Measurements from ENCODE around the gene TAS2R19.
"Not testable (repeated sequence)": the region's sequence is repeated elsewhere in the genome, so short reads cannot be mapped to it uniquely, and the experiment has no call there.

Gene TAS2R19, protein sequence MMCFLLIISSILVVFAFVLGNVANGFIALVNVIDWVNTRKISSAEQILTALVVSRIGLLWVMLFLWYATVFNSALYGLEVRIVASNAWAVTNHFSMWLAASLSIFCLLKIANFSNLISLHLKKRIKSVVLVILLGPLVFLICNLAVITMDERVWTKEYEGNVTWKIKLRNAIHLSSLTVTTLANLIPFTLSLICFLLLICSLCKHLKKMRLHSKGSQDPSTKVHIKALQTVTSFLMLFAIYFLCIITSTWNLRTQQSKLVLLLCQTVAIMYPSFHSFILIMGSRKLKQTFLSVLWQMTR
- 1.0 to 2.2 (median 1.4) reads per million in 3 experiments for total RNA-seq

GRCh38 chr12:11022520-11022919 lies at the start of gene TAS2R19:
Gene TAS2R19, minus strand, starts transcription at chr12:11022620. Its CDS starts 49 bp downstream, at chr12:11022571.
- DNase-seq, result no peak

DNA sequence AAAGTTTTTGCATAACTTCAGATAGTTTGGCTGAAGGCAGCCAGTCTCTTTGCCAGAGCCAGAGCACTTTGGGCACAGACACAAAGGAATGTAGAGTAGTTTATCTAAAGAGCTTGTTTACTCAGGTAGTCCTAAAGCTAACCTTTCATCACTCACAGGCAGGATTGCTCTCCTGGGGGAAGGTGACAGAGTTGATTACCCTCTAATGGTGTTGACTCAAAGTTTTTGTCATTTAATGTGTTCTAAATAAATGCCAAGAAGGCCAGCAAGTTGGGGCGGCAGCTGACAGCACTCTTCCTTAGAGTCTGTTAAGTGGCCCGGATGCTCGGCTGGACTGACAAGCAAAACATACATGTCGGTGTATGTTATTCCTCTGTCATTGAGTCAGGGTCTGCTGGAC lies 49.0 kb upstream of the TAS2R19 start:
- DNase-seq, result no peak

DNA sequence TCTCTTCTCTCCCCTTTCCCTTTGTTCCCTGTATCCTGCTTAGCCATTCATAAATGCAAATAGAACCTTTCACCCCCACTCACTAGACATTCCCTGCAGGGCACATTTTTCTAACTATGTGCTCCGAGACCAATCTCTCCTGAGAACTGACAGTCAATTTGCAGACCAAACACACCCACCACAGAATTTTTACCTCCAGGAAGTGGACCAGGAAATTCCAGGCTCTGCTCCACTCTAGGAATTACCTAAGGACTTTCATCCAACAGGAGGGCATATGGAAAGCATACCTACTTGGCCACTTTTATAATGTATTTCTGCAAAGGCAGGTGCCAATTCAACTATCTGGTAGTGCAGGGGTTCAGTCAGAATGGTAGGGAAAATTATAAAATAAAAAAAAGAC lies 48.6 kb upstream of the TAS2R19 start:
- DNase-seq, result no peak

DNA sequence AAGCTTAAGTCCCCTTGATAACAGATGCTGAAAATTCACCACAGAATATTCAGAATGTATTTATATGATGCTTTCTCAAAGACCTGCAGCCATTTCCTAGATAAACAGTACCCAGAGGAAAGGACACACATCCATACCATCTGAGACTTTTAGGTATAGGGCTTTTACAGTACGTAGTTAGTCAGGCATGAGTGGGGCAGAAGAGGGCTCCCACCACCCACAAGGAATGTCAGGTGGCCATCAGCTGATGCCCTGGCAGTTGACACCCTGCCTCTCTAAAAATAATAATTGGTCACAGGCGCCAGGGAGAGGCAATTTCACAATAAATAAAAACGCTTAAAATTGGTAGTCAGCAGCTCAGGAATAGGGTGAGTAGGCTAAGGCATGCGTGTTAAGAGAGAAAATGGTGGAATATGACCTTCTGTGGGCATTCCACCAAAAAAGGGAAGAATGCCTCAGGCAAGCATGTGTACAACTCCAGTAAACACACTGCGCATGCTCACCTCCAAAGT lies 47.5 kb upstream of the TAS2R19 start:
- no peak for DNase-seq

DNA sequence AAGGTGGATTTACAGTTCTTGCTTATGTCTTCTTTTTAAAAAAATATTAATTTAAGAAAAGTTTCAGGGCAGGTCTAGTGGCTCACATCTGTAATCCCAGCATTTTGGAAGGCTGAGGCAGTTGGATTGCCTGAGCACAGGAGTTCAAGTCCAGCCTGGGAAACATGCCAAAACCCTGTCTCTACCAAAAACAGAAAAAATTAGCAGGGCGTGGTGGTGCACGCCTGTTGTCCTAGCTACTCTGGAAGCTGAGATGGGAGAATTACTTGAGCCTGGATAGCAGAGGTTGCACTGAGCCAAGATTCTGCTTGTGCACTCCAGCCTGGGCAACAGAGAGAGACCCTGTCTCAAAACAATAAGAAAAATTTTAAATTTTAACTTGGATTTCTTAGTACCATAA lies 45.1 kb upstream of the TAS2R19 start:
- no peak for DNase-seq

DNA sequence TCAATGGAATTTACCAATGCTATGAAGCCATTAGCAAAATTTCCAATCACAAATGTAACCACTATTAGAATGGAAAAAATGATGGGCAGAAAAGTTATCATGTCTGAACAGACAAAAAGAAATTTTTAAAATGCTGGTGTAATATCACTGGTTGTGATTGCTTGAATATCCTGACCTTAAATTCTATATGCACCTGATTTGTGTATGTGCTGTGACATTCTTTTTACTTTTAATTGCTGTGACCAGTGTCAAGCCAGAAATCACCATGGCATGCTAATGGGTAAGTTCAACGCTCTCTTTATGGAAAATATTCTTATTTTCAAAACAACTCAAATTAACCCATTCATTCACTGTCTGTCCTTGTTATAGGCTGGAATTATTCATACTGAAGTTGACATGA lies 39.8 kb upstream of the TAS2R19 start, which contains the start of gene TAS2R46:
Gene TAS2R46, minus strand, starts transcription at position 101 of the 400 bp plus-strand sequence. Its CDS starts 0 bp downstream, at position 101.
- not testable (repeated sequence) for DNase-seq

DNA sequence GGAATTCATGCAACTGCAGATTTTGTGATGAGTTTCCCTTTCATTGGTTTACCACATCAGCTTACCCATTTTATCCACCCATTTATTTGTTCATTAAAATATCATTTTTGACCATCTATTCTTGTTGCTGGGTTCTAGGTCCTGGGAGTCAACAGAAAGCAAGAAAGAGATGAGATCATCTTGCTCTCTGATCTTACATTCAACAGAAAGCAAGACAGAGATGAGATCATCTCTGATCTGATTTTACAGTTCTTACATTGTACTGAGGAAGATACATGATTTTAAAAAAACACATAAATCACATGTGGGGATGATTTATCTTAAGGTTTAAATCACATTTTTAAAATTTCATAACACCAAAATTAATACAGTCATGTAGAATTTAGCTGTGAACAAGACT lies 37.4 kb upstream of the TAS2R19 start:
- DNase-seq, result no peak

- DNase-seq, result no peak
These were observed 36.6 kb upstream of the TAS2R19 start for GRCh38 chr12:11059041-11059440.

DNA sequence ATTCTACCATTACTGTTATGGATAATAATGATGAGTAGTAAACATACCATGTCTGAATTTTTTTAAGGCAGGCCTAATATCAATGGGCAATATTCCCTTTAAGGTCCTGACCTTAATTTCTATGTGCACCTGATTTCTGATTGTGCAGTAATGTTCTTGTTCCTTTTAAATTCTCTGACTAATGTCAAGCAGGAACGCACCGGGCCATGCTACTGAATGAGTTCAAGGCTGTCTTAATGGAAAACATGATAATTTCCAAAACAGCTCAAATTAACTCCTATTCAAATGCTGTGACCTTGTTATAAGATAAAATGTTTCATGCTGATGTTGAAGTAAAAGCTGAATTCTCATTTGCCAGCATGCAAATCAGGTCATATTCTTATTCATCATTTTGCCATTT lies 32.9 kb upstream of the TAS2R19 start:
- no peak for DNase-seq

DNA sequence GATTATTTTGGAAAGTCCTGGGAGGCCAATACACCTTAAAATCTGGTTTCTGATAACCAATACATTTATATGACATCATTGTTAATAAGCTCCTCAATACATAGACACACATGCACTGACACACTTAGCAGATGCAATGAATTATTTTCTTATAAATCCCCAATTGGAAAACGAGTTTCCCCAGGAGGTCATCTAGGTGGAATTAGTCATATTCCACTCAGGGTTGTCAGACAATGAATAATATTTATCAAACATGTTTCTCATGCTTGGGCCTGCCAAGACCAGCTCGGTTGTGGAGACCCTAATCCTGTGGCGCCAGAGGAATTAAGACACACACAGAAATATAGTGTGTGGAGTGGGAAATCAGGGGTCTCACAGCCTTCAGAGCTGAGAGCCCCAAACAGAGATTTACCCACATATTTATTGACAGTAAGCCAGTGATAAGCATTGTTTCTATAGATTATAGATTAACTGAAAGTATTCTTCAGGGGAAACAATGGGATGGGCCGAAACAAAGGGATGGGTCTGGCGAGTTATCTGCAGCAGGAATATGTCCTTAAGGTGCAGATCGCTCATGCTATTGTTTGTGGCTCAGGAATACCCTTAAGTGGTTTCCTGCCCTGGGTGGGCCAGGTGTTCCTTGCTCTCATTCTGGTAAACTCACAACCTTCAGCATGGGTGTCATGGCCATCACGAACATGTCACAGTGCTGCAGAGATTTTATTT lies 27.5 kb upstream of the TAS2R19 start:
- DNase-seq, result not testable (repeated sequence)

DNA sequence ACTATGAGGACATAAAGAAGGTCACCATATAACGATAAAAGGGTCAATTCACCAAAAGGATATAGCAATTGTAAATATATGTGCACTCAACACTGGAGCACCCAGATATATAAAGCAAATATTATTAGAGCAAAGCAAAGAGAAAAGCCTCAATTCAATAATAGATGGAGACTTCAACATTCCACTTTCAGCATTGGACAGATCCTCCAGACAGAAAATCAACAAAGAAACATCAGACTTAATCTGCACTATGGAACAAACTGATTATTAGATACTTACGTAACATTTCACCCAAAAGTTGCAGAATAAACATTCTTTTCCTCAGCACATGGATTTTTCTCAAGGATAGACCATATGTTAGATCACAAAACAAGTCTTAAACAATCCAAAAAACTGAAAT lies 18.9 kb upstream of the TAS2R19 start:
- DNase-seq, result not testable (repeated sequence)

DNA sequence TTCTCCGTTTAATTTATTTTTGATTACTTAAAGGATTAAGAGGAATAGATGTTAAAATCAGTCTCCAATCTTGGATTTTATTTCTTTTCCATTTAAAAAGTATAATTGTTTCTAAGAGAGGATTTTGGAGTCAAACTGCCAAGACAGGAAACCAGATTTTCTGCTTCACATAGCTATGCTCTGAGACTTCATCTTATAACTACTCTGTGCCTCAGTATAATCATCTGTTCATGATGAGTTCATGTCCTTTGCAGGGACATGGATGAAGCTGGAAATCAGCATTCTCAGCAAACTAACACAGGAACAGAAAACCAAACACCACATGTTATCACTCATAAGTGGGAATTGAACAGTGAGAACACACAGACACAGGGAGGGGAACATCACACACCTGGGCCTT lies 17.7 kb upstream of the TAS2R19 start:
- no peak for DNase-seq

DNA sequence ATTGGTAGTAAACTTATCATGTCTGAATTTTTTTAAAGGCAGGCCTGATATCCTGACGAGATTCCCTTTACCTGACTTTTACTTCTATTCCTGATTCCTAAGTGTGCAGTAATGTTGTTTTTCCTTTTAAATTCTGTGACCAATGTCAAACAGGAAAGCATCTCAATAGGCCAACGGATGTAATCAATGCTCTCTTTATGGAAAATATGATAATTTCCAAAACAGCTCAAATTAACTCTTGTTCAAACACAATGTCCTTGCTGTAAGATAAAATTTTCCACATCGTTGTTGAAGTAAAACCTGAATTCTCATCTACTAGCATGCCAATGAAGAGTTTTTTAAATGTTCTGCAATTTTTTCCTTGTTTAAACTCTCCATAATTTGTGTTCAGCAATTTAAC lies 16.8 kb upstream of the TAS2R19 start:
- no peak for DNase-seq

- DNase-seq, result not testable (repeated sequence)
These were observed 11.5 kb upstream of the TAS2R19 start for GRCh38 chr12:11033959-11034358.

- DNase-seq, result no peak
These were observed 8.9 kb upstream of the TAS2R19 start, which contains the start of gene TAS2R31 for GRCh38 chr12:11031307-11031706. Gene TAS2R31, minus strand, starts transcription at chr12:11031407. Its CDS starts 72 bp downstream, at chr12:11031335.

DNA sequence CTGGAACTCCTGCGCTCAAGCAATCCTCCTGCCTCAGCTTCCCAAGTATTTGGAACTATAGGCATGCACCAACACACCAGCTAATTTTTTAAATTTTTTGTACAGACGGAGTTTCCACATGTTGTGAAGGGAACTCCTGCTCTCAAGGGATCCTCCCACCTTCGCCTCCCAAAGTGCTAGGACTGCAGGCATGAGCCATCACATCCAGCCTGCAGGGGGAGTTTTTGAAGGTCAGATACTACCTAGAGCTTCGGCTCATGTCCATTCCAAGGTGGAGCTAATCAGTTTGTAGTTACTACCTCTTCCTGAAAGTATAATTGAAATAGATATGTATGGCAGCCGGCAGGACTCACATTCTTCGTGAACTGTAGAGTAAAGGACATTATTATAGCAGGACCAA lies 3.7 kb upstream of the TAS2R19 start:
- no peak for DNase-seq

- no peak for DNase-seq
These were observed 967 bp upstream of the TAS2R19 start for GRCh38 chr12:11023387-11023786.

DNA sequence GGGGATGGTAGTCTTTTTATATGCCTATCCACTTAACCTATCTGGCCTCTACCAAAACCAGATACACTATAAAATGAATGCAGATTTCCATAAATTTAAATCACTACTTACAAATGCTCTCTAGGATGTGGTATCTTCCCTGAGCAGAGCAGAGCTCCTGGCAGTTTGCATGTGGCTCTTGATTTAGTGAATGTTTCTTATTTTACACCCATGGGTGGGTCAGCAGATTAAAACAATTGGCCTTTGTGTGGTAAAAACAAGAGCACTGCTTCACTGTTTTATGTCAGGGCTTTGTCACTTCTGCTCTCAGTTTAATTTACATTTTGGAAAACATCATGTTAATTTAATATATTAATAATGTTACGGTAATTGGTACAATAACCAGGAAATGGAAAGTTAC lies 5.5 kb downstream of the TAS2R19 start:
- no peak for DNase-seq

GRCh38 chr12:11015775-11016430 lies 6.5 kb downstream of the TAS2R19 start:
- DNase-seq, result no peak

DNA sequence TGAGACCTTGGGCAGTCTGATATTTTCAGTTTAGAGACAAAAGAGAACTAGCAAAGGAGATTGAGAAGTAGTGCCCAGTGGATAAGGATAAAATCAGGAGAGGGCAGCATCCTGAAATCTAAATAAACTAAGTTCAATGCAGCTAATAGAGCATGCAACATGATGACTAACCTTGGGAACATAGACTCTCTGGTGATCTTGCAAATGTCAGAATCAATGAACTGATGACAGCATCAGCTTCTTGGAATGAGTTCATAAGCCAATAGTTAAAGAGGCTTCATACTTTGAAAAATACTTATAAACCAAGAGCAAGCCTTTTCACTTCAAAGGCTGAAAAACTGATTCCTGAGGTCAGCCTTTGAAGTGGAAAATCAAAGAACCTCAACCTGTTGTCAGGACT lies 8.2 kb downstream of the TAS2R19 start:
- DNase-seq, result no peak

GRCh38 chr12:11007608-11008007 lies 14.8 kb downstream of the TAS2R19 start:
- no peak for DNase-seq

DNA sequence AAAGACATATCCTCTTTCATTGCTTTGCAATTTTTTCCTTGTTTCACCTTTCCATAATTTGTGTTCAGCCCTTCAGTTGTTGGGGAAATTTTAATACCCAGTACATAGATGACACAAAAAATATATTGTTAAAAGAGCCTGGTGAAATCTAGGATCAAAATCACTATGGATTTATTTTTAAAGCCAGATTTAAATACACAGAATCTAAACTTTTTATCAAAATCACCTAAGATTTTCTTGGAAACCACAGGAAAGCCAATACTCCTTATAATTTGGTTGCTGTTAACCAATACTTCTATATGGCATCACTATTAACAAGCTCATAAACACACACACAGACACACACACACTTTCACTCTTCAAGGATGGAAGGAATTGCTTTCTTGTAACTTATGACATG lies 24.2 kb downstream of the TAS2R19 start, which contains the start of gene TAS2R20:
Gene TAS2R20, minus strand, starts transcription at position 101 of the 400 bp plus-strand sequence. CDS start 429 bp downstream, outside the sequence.
- DNase-seq, result no peak

DNA sequence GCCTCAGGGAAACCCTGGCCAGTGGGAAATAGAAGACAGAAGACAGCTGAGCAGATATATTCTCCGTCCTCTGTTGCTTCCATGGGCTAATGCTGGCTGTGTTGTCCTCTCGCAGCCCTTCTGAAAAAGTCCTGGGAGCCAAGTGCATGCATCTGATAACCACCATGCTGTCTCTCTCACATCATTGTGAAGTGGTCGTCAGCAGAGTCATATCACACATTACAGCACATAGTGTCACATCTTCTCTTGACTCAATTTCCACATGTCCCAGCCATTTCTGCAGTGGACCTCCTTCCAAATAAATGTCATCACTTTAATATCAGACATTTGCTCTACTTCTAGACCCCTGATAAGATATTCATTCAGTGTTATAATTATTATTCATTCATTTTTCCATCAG lies 28.1 kb downstream of the TAS2R19 start:
- no peak for DNase-seq

All from central memory CD4-positive, alpha-beta T cell (primary cell).